HepG2 (cell line): Measurements from ENCODE around the gene STAT5A. TPM values are rescaled to one million over a fixed set of nuclear protein-coding genes. Genes with fewer than 3 reads are reported as not detected.
A peak's percentile ranks its signal among the peaks of the same experiment; 100 is the strongest.

ENCODE experiments used
- ATAC-seq: fragments of 200-7000 bp; cut with Tn5 transposase; 3 replicates; pipeline ENCODE4 v1.9.1; 2020; ENCODE audit warnings: mild to moderate bottlenecking, moderate library complexity
- BruUV-seq: library from RNA; stranded (reverse); fragments of 400-500 nt; replicated peaks from 2 replicates; lab custom pipeline; 2021; lab: Mats Ljungman, UMichigan
- CTCF ChIA-PET: fragments of 300-600 bp; formaldehyde crosslinking; extraction: SDS; loops from one replicate; lab custom pipeline; 2021; ENCODE audit warnings: low total read pairs, inconsistent platforms, low intra/inter-chr PET ratio; lab: Yijun Ruan, JAX
- POLR2A ChIA-PET: fragments of 350-600 bp; sonication (Branson Sonifier 250); formaldehyde crosslinking; loops from one replicate; lab custom pipeline; 2020; ENCODE audit warnings: antibody characterized with exemption, inconsistent platforms; lab: Yijun Ruan, JAX
- DNase-seq: peaks from one replicate; pipeline ENCODE4 v3.0.0-alpha.2; 2015; ENCODE audit warnings: low spot score
- FAIRE-seq: peaks from 3 replicates; lab custom pipeline; 2011; peaks lifted over from hg19 to GRCh38; lab: Jason Lieb, UNC
- H2AFZ ChIP-seq: one replicate; pipeline ENCODE4 v1.6.1; 2011; ENCODE audit warnings: low read length, inconsistent platforms
- H3K27ac ChIP-seq: fragments of 300-600 bp; 3 replicates; pipeline ENCODE4 v1.8.0; 2011; ENCODE audit warnings: mixed run types, mild to moderate bottlenecking, mixed read lengths, low read length, inconsistent platforms; ENCODE audit not compliant: insufficient read depth; ENCODE audit errors: extremely low read length
- H3K27me3 ChIP-seq, 2 experiments: fragments of 200-600 bp in 1 of 2; 2 replicates in 1 of 2; 3 replicates in 1 of 2; pipeline versions ENCODE4 v1.6.0 to v1.8.0; 2011; ENCODE audit warnings: low read length in 2 of 2, mild to moderate bottlenecking in 2 of 2, moderate library complexity in 2 of 2, inconsistent platforms in 1 of 2; ENCODE audit not compliant: insufficient read depth in 2 of 2, control insufficient read depth in 1 of 2
- H3K36me3 ChIP-seq, 2 experiments: fragments of 200-600 bp in 1 of 2; replicated peaks in 1 of 2; 2 replicates in 1 of 2; 3 replicates in 1 of 2; pipeline versions ENCODE4 v1.5.1 to v1.8.0; 2011; ENCODE audit warnings: low read length in 2 of 2, inconsistent platforms in 1 of 2; ENCODE audit not compliant: insufficient read depth in 2 of 2, control insufficient read depth in 1 of 2
- H3K4me1 ChIP-seq: 2 replicates; pipeline ENCODE4 v1.5.1; 2012; ENCODE audit warnings: low read length, inconsistent platforms; ENCODE audit not compliant: insufficient read depth
- H3K4me2 ChIP-seq: 2 replicates; pipeline ENCODE4 v1.6.0; 2011; ENCODE audit warnings: low read depth, low read length, inconsistent platforms
- H3K4me3 ChIP-seq, 3 experiments: fragments of 200-600 bp in 1 of 3; sonication (generic), shearing (Covaris generic) in 1 of 3; replicated peaks in 1 of 3; 2 replicates each; pipeline ENCODE4 v1.5.1; 2011 to 2016; ENCODE audit warnings: low read length in 3 of 3, inconsistent platforms in 2 of 3, low read depth in 2 of 3, mild to moderate bottlenecking in 2 of 3, control low read depth in 1 of 3, mixed read lengths in 1 of 3; ENCODE audit not compliant: insufficient read depth in 1 of 3
- H3K79me2 ChIP-seq: one replicate; pipeline ENCODE4 v1.6.1; 2011; ENCODE audit warnings: low read length, inconsistent platforms; ENCODE audit not compliant: insufficient read depth
- H3K9ac ChIP-seq: 2 replicates; pipeline ENCODE4 v1.6.0; 2011; ENCODE audit warnings: mild to moderate bottlenecking, low read depth, low read length, inconsistent platforms; ENCODE audit not compliant: insufficient read depth
- H3K9me3 ChIP-seq: 2 replicates; pipeline ENCODE4 v1.5.1; 2012; ENCODE audit warnings: mild to moderate bottlenecking, low read length
- H4K20me1 ChIP-seq: 2 replicates; pipeline ENCODE4 v1.6.0; 2011; ENCODE audit warnings: inconsistent platforms, mild to moderate bottlenecking, low read length, moderate library complexity; ENCODE audit not compliant: insufficient read depth
- CAMTA2 ChIP-seq: sonication (generic); formaldehyde crosslinking; IDR thresholded peaks from 2 replicates; pipeline ENCODE4 v1.4.0; 2020; ENCODE audit warnings: mild to moderate bottlenecking, missing genetic modification reagents, borderline replicate concordance
- DNMT3B ChIP-seq: conservative IDR thresholded peaks from 2 replicates; pipeline ENCODE4 v1.6.1; 2016; ENCODE audit warnings: missing biosample characterization, control low read depth
- FOXJ3 ChIP-seq: sonication (generic); formaldehyde crosslinking; IDR thresholded peaks from 2 replicates; pipeline ENCODE4 v1.4.0; 2020; ENCODE audit warnings: missing genetic modification reagents, mild to moderate bottlenecking, borderline replicate concordance
- HNRNPL ChIP-seq: fragments of 200-400 bp; formaldehyde crosslinking; IDR thresholded peaks from 2 replicates; pipeline ENCODE4 v1.6.1; 2017; ENCODE audit warnings: mild to moderate bottlenecking, low read depth, low read length
- LCORL ChIP-seq, 2 experiments: fragments of 450-650 bp in 1 of 2; sonication (generic) in 1 of 2; formaldehyde crosslinking in 1 of 2; IDR thresholded peaks; 2 replicates each; pipeline versions ENCODE4 v1.5.0 to v1.6.1; 2017 to 2020; ENCODE audit warnings: antibody characterized with exemption in 1 of 2, missing genetic modification reagents in 1 of 2
- PLRG1 ChIP-seq: fragments of 450-650 bp; conservative IDR thresholded peaks from 2 replicates; pipeline ENCODE4 v1.6.1; 2016
- RFX3 ChIP-seq: IDR thresholded peaks from 2 replicates; pipeline ENCODE4 v1.6.1; 2016; ENCODE audit warnings: missing biosample characterization, missing genetic modification reagents
- ZNF513 ChIP-seq: sonication (generic); formaldehyde crosslinking; conservative IDR thresholded peaks from 2 replicates; pipeline ENCODE4 v1.5.0; 2020; ENCODE audit warnings: missing genetic modification reagents
- ZNF7 ChIP-seq: IDR thresholded peaks from 2 replicates; pipeline ENCODE4 v1.6.1; 2016; ENCODE audit warnings: missing biosample characterization, missing genetic modification reagents
- ZNF775 ChIP-seq: sonication (generic); formaldehyde crosslinking; IDR thresholded peaks from 2 replicates; pipeline ENCODE4 v1.4.0; 2020; ENCODE audit warnings: missing genetic modification reagents, mild to moderate bottlenecking, moderate library complexity, borderline replicate concordance
- ZNF777 ChIP-seq: sonication (generic); formaldehyde crosslinking; IDR thresholded peaks from 2 replicates; pipeline ENCODE4 v1.4.0; 2020; ENCODE audit warnings: missing genetic modification reagents
- ZNF839 ChIP-seq: sonication (generic); formaldehyde crosslinking; IDR thresholded peaks from 2 replicates; pipeline ENCODE4 v1.4.0; 2020; ENCODE audit warnings: missing genetic modification reagents, mild to moderate bottlenecking, borderline replicate concordance
- WGBS: methylation state at CpG from one replicate; pipeline ENCODE4 v1.1.6; 2017; ENCODE audit warnings: low lambda C conversion rate; 5-methylcytosine and 5-hydroxymethylcytosine counted together
- in situ Hi-C: cut with HindIII; loops from 2 replicates; pipeline ENCODE4 v1.10.0; 2017; ENCODE audit warnings: low pct_unique_long_range_greater_than_20kb; ENCODE audit not compliant: extremely low pct_ligation_motif_present
- intact Hi-C: fragments of 100-400 bp; cut with micrococcal nuclease; formaldehyde crosslinking; loops from one replicate; pipeline ENCODE4 v1.10.0; 2022; ENCODE audit not compliant: unreplicated experiment
- polyA plus RNA-seq, 8 experiments: library from polyadenylated mRNA; depleted of rRNA in 3 of 8; stranded (reverse) in 7 of 8; unstranded in 1 of 8; fragments of >200 nt; fragmentation: Illumina TruSeq in 4 of 8; extraction: Trizol in 4 of 8; gene quantifications; 2 replicates each; pipeline versions ENCODE4 v1.2.1 to v1.2.3, GENCODE V29; 2011 to 2016; ENCODE audit warnings: low read depth in 4 of 8, missing spikeins in 1 of 8, mixed read lengths in 1 of 8; ENCODE audit not compliant: insufficient read depth in 1 of 8
- total RNA-seq, 5 experiments: library from RNA; depleted of rRNA; stranded (reverse); fragments of >200 nt; fragmentation: Illumina TruSeq; extraction: Trizol; gene quantifications; 2 replicates each; pipeline ENCODE4 v1.2.3, GENCODE V29; 2016; ENCODE audit warnings: low read depth in 1 of 5
- TF ChIP-seq, protein P1 (sequence below), 2 experiments: sonication (generic) in 1 of 2; formaldehyde crosslinking in 1 of 2; IDR thresholded peaks; 2 replicates each; pipeline versions ENCODE4 v1.5.1 to v1.6.1; 2011 to 2020; ENCODE audit warnings: borderline replicate concordance in 1 of 2, low read depth in 1 of 2, low read length in 1 of 2, mild to moderate bottlenecking in 1 of 2, missing genetic modification reagents in 1 of 2, moderate library complexity in 1 of 2
- TF ChIP-seq, protein P2 (sequence below): IDR thresholded peaks from 2 replicates; pipeline ENCODE4 v1.4.0; 2020; ENCODE audit warnings: mild to moderate bottlenecking, missing genetic modification reagents
- TF ChIP-seq, protein P3 (sequence below): sonication (generic); formaldehyde crosslinking; IDR thresholded peaks from 2 replicates; pipeline ENCODE4 v1.4.0; 2020; ENCODE audit warnings: mild to moderate bottlenecking, missing genetic modification reagents

The STAT5A gene
- total and polyA plus RNA-seq, 2 of the 13 experiments (the other 11 are each of a cell fraction or from before 2014, with no cell fraction given), result 1.4 to 4.1 TPM

GRCh38 chr17:42287305-42287976, 857 bp upstream of the STAT5A start:
- CTCF ChIA-PET, result no interaction called here
- in situ Hi-C loops, result no loop called here
- Histone ChIP-seq H2AFZ (no peak overlapping the region), H3K4me2 (peak overlapping the region; percentile 76), H3K4me1 (peaks cover 42% of the 10 kb centered on the region), H3K27ac (no peak overlapping the region), H3K4me3 (peak overlapping the region in 2 of 3 experiments; percentile 62 to 72; a peak in 5 of 6 replicates), H3K36me3 (no peaks in the 10 kb centered on the region), H3K9me3 (no peaks in the 10 kb centered on the region), H3K79me2 (no peaks in the 10 kb centered on the region), H4K20me1 (no peaks in the 10 kb centered on the region), H3K27me3 (peaks cover 6 to 36% of the 10 kb centered on the region in 2 experiments; a peak in 4 of 5 replicates), H3K9ac (no peak overlapping the region)
- no TSS peak for BruUV-seq
- POLR2A ChIA-PET, result interaction anchor here (0.7 to 2.6 kb wide), 3 partner anchors 10 to 1260 kb away, joined by 3 to 9 read pairs (median 3); partner anchors contain the start of gene KRTAP1-5
- DNase-seq (no peak), FAIRE-seq (no peak), ATAC-seq (no peak)
- WGBS, result 25% methylated on average over 12 of the region's 14 CpGs
- intact Hi-C loops, result loop anchor here (1.0 to 10.0 kb wide), 2 partner anchors 8 to 63 kb away; no protein-coding TSS in a partner anchor
- TF ChIP-seq, protein P1, sequence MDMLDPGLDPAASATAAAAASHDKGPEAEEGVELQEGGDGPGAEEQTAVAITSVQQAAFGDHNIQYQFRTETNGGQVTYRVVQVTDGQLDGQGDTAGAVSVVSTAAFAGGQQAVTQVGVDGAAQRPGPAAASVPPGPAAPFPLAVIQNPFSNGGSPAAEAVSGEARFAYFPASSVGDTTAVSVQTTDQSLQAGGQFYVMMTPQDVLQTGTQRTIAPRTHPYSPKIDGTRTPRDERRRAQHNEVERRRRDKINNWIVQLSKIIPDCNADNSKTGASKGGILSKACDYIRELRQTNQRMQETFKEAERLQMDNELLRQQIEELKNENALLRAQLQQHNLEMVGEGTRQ (IDR thresholded peaks at IDR 0.05; ENCODE audit: low read depth, low read length), result no peak
- TF ChIP-seq, protein P1 (CRISPR knock-in tag; IDR thresholded peaks at IDR 0.05; ENCODE audit: borderline replicate concordance), result no peak
- TF ChIP-seq RFX3 (no peak), ZNF7 (no peak), PLRG1 (no peak), ZNF839 (CRISPR knock-in tag) (no peak), CAMTA2 (CRISPR knock-in tag) (no peak), LCORL (IDR thresholded peaks at IDR 0.05) (no peak), LCORL (CRISPR knock-in tag; IDR thresholded peaks at IDR 0.05) (0 out of 2 replicates have a peak, but pooled peaks have one; percentile 16), HNRNPL (0 out of 2 replicates have a peak, but pooled peaks have one; percentile 45), ZNF777 (CRISPR knock-in tag) (no peak), ZNF513 (CRISPR knock-in tag) (no peak), ZNF775 (CRISPR knock-in tag) (no peak), FOXJ3 (CRISPR knock-in tag) (no peak), DNMT3B (CRISPR knock-in tag) (no peak)
- TF ChIP-seq, protein P2, sequence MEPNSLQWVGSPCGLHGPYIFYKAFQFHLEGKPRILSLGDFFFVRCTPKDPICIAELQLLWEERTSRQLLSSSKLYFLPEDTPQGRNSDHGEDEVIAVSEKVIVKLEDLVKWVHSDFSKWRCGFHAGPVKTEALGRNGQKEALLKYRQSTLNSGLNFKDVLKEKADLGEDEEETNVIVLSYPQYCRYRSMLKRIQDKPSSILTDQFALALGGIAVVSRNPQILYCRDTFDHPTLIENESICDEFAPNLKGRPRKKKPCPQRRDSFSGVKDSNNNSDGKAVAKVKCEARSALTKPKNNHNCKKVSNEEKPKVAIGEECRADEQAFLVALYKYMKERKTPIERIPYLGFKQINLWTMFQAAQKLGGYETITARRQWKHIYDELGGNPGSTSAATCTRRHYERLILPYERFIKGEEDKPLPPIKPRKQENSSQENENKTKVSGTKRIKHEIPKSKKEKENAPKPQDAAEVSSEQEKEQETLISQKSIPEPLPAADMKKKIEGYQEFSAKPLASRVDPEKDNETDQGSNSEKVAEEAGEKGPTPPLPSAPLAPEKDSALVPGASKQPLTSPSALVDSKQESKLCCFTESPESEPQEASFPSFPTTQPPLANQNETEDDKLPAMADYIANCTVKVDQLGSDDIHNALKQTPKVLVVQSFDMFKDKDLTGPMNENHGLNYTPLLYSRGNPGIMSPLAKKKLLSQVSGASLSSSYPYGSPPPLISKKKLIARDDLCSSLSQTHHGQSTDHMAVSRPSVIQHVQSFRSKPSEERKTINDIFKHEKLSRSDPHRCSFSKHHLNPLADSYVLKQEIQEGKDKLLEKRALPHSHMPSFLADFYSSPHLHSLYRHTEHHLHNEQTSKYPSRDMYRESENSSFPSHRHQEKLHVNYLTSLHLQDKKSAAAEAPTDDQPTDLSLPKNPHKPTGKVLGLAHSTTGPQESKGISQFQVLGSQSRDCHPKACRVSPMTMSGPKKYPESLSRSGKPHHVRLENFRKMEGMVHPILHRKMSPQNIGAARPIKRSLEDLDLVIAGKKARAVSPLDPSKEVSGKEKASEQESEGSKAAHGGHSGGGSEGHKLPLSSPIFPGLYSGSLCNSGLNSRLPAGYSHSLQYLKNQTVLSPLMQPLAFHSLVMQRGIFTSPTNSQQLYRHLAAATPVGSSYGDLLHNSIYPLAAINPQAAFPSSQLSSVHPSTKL (CRISPR knock-in tag), result no peak
- TF ChIP-seq, protein P3, sequence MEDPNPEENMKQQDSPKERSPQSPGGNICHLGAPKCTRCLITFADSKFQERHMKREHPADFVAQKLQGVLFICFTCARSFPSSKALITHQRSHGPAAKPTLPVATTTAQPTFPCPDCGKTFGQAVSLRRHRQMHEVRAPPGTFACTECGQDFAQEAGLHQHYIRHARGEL, result 0 out of 2 replicates have a peak, but pooled peaks have one; percentile 48
